IPS-18c (cell line): Measurements from ENCODE around the gene XYLB.
"Not testable (repeated sequence)": the region's sequence is repeated elsewhere in the genome, so short reads cannot be mapped to it uniquely, and the experiment has no call there.

Experiments used
- H3K4me3 ChIP-seq: 2 replicates; pipeline ENCODE4 v1.7.0; 2013; ENCODE audit warnings: low read depth, mild to moderate bottlenecking, low read length, moderate library complexity; ENCODE audit not compliant: insufficient read depth
- H3K9me3 ChIP-seq: one replicate; pipeline ENCODE4 v1.6.1; 2013; ENCODE audit warnings: mild to moderate bottlenecking, low read length, moderate library complexity; ENCODE audit not compliant: control insufficient read depth, insufficient read depth

The XYLB gene

GRCh38 chr3:38346587-38347410, at the start of gene XYLB:
Gene XYLB, plus strand, starts transcription at chr3:38346785. Its CDS starts 84 bp downstream, at chr3:38346869.
- Histone ChIP-seq H3K9me3 (no peaks in the 10 kb centered on the region), H3K4me3 (peak within 1 kb of the TSS; percentile 78)

GRCh38 chr3:38297053-38297452, 49.5 kb upstream of the XYLB start:
- not testable (repeated sequence) for H3K4me3 ChIP-seq, H3K9me3 ChIP-seq

GRCh38 chr3:38297537-38297936, 49.0 kb upstream of the XYLB start:
- no peak overlapping the region for H3K4me3 ChIP-seq
- H3K9me3 ChIP-seq: no peaks in the 10 kb centered on the region

GRCh38 chr3:38297947-38298711, 48.5 kb upstream of the XYLB start:
- no peaks in the 10 kb centered on the region for H3K9me3 ChIP-seq

GRCh38 chr3:38306941-38307340, 39.6 kb upstream of the XYLB start:
- Histone ChIP-seq H3K4me3 (no peak overlapping the region), H3K9me3 (no peaks in the 10 kb centered on the region)

More at GRCh38 chr3:38297947-38298711, 48.5 kb upstream of the XYLB start:
- H3K4me3 ChIP-seq: no peak overlapping the region

GRCh38 chr3:38307599-38307998, 39.0 kb upstream of the XYLB start:
- H3K4me3 ChIP-seq: no peak overlapping the region

GRCh38 chr3:38308456-38308855, 38.1 kb upstream of the XYLB start:
- no peak overlapping the region for H3K4me3 ChIP-seq
- H3K9me3 ChIP-seq: no peaks in the 10 kb centered on the region

More at GRCh38 chr3:38307599-38307998, 39.0 kb upstream of the XYLB start:
- H3K9me3 ChIP-seq: no peaks in the 10 kb centered on the region

GRCh38 chr3:38311476-38311875, 35.1 kb upstream of the XYLB start:
- H3K9me3 ChIP-seq: no peaks in the 10 kb centered on the region
- no peak overlapping the region for H3K4me3 ChIP-seq

GRCh38 chr3:38311941-38312340, 34.6 kb upstream of the XYLB start:
- H3K9me3 ChIP-seq: no peaks in the 10 kb centered on the region
- no peak overlapping the region for H3K4me3 ChIP-seq

GRCh38 chr3:38312356-38312755, 34.2 kb upstream of the XYLB start:
- Histone ChIP-seq H3K9me3 (no peaks in the 10 kb centered on the region), H3K4me3 (no peak overlapping the region)

- H3K9me3 ChIP-seq: no peaks in the 10 kb centered on the region
- H3K4me3 ChIP-seq: no peak overlapping the region
Observed at GRCh38 chr3:38313263-38313662, 33.3 kb upstream of the XYLB start.

- Histone ChIP-seq H3K9me3 (no peaks in the 10 kb centered on the region), H3K4me3 (no peak overlapping the region)
Observed at GRCh38 chr3:38313695-38314094, 32.9 kb upstream of the XYLB start.

- Histone ChIP-seq H3K4me3 (no peak overlapping the region), H3K9me3 (no peaks in the 10 kb centered on the region)
Observed at GRCh38 chr3:38314112-38314763, 32.3 kb upstream of the XYLB start.

GRCh38 chr3:38314764-38315487, 31.7 kb upstream of the XYLB start:
- no peak overlapping the region for H3K4me3 ChIP-seq
- H3K9me3 ChIP-seq: no peaks in the 10 kb centered on the region

- Histone ChIP-seq H3K4me3 (no peak overlapping the region), H3K9me3 (no peaks in the 10 kb centered on the region)
Observed at GRCh38 chr3:38315488-38316230, 30.9 kb upstream of the XYLB start.

GRCh38 chr3:38316356-38317191, 30.0 kb upstream of the XYLB start:
- Histone ChIP-seq H3K9me3 (no peaks in the 10 kb centered on the region), H3K4me3 (no peak overlapping the region)
